Kidney capillary endothelial cell (primary cell): ENCODE results near the gene CDK5R1.
A peak's percentile ranks its signal among the peaks of the same experiment; 100 is the strongest.
"Not testable (repeated sequence)": the region's sequence is repeated elsewhere in the genome, so short reads cannot be mapped to it uniquely, and the experiment has no call there.

Experiments used
- DNase-seq: peaks from one replicate; pipeline ENCODE4 v3.0.0-alpha.2; 2018; ENCODE audit warnings: low spot score

Gene CDK5R1

GRCh38 chr17:32516940-32517701 lies 30.3 kb downstream of the CDK5R1 start:
- DNase-seq, result no peak

- no peak for DNase-seq
Observed at GRCh38 chr17:32517982-32518381, 31.2 kb downstream of the CDK5R1 start.

GRCh38 chr17:32518646-32519227 lies 31.9 kb downstream of the CDK5R1 start:
- no peak for DNase-seq

GRCh38 chr17:32519228-32520103 lies 32.7 kb downstream of the CDK5R1 start:
- DNase-seq, result peak; percentile 46

GRCh38 chr17:32520104-32520701 lies 33.4 kb downstream of the CDK5R1 start:
- DNase-seq, result peak; percentile 92

- DNase-seq, result no peak
Observed at GRCh38 chr17:32520737-32521404, 34.1 kb downstream of the CDK5R1 start.

GRCh38 chr17:32523017-32523680 lies 36.4 kb downstream of the CDK5R1 start:
- no peak for DNase-seq

GRCh38 chr17:32523827-32524552 lies 37.2 kb downstream of the CDK5R1 start:
- DNase-seq, result no peak

- DNase-seq, result not testable (repeated sequence)
Observed at GRCh38 chr17:32524553-32524880, 37.7 kb downstream of the CDK5R1 start.

- DNase-seq, result no peak
Observed at GRCh38 chr17:32525122-32525521, 38.3 kb downstream of the CDK5R1 start.

GRCh38 chr17:32527146-32527545 lies 40.4 kb downstream of the CDK5R1 start:
- DNase-seq, result no peak

- no peak for DNase-seq
Observed at GRCh38 chr17:32528825-32529224, 42.0 kb downstream of the CDK5R1 start.

- DNase-seq, result no peak
Observed at GRCh38 chr17:32529604-32530003, 42.8 kb downstream of the CDK5R1 start.

GRCh38 chr17:32533296-32533695 lies 46.5 kb downstream of the CDK5R1 start:
- DNase-seq, result no peak

GRCh38 chr17:32536736-32537643 lies 50.2 kb downstream of the CDK5R1 start:
- DNase-seq, result peak; percentile 94
